ENCODE data around the gene SOWAHC. TPM values are rescaled to one million over a fixed set of nuclear protein-coding genes. Genes with fewer than 3 reads are reported as not detected.

The SOWAHC gene
- total RNA-seq, 1 donor from 2014 or later = 9.4 TPM

DNA sequence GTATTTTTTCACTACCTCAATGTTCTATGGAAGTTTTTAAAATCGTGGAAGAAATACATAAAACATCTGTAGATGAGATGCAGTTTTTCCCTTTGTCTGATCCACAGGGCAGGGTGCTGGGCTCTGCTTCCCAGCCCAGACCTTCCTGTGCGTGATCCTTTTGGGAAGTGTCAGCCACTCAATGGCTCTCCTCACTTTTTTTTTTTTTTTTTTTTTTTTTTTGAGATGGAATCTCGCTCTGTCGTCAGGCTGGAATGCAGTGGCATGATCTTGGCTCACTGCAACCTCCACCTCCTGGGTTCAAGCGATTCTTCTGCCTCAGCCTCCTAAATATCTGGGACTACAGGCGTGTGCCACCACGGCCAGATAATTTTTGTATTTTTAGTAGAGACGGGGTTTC lies 32.8 kb downstream of the SOWAHC start:
- Histone ChIP-seq H3K4me3 (ENCODE audit: low read length in 3 of 3) (no peak overlapping the region), H3K27me3 (ENCODE audit: control insufficient read depth in 3 of 3, insufficient read depth in 3 of 3, low read length in 3 of 3) (no peaks in the 10 kb centered on the region), H3K27ac (ENCODE audit: low read depth, low read length) (no peak overlapping the region), H3K9ac (ENCODE audit: low read depth in 1 of 3, low read length in 3 of 3) (no peak overlapping the region), H3K9me3 (ENCODE audit: control insufficient read depth in 3 of 3, low read length in 3 of 3) (no peaks in the 10 kb centered on the region), H3K36me3 (ENCODE audit: control insufficient read depth in 3 of 3, insufficient read depth in 3 of 3, low read length in 3 of 3) (no peaks in the 10 kb centered on the region), H3K4me1 (ENCODE audit: control insufficient read depth in 3 of 3, insufficient read depth in 3 of 3, low read length in 3 of 3) (peaks cover 0 to 4% (median 2%) of the 10 kb centered on the region in 3 donors)

DNA sequence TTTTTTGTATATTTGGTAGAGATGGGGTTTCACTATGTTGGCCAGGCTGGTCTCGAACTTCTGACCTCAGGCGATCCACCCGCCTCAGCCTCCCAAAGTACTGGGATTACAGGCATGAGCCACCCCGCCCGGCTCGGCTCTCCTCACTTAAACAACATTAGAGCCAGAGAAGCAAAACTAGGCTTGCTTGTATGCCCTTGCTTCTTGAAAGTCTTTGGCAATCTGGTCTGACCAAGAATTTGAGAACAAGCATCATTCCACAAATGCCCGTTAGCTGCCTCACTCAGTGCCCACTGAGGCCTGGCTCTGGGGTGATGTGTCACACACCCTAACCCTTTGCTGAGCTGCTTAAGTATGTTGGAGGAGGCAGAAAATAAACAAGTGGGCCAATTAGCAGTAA lies 33.5 kb downstream of the SOWAHC start:
- Histone ChIP-seq H3K4me3 (ENCODE audit: low read length in 3 of 3) (no peak overlapping the region), H3K9me3 (ENCODE audit: control insufficient read depth in 3 of 3, low read length in 3 of 3) (no peaks in the 10 kb centered on the region), H3K9ac (ENCODE audit: low read depth in 1 of 3, low read length in 3 of 3) (no peak overlapping the region)

DNA sequence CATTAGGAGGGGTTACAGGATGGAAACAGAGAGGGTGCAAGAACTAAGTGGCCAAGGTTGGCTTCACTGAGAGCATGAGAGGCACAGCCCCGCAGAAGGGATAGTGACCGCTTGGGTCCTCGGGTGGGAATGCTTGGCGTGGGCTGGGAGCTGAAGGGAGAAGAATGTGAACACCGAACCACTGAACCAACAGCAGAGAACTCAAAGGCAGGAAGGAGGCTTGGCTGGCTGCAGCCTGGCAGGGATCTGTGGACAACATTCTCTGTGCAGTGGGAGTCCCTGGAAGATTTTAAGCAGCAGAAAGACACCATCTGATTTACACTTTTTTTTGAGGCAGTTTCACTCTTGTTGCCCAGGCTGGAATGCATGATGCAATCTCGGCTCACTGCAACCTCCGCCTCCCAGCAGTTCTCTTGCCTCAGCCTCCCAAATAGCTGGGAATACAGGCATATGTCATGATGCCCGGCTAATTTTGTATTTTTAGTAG lies 33.9 kb downstream of the SOWAHC start:
- no peaks in the 10 kb centered on the region for H3K9me3 ChIP-seq (ENCODE audit: control insufficient read depth in 3 of 3, low read length in 3 of 3)
- peaks cover 0 to 4% (median 2%) of the 10 kb centered on the region in 3 donors for H3K4me1 ChIP-seq (ENCODE audit: control insufficient read depth in 3 of 3, insufficient read depth in 3 of 3, low read length in 3 of 3)
- no peak overlapping the region for H3K27ac ChIP-seq (ENCODE audit: low read depth, low read length)
- no peak overlapping the region for H3K9ac ChIP-seq (ENCODE audit: low read depth in 1 of 3, low read length in 3 of 3)
- no peak overlapping the region for H3K4me3 ChIP-seq (ENCODE audit: low read length in 3 of 3)
- no peaks in the 10 kb centered on the region for H3K36me3 ChIP-seq (ENCODE audit: control insufficient read depth in 3 of 3, insufficient read depth in 3 of 3, low read length in 3 of 3)
- H3K27me3 ChIP-seq (ENCODE audit: control insufficient read depth in 3 of 3, insufficient read depth in 3 of 3, low read length in 3 of 3) = no peaks in the 10 kb centered on the region

More for the DNA sequence above, 33.5 kb downstream of the SOWAHC start:
- no peak overlapping the region for H3K27ac ChIP-seq (ENCODE audit: low read depth, low read length)
- H3K27me3 ChIP-seq (ENCODE audit: control insufficient read depth in 3 of 3, insufficient read depth in 3 of 3, low read length in 3 of 3) = no peaks in the 10 kb centered on the region
- peaks cover 0 to 4% (median 2%) of the 10 kb centered on the region in 3 donors for H3K4me1 ChIP-seq (ENCODE audit: control insufficient read depth in 3 of 3, insufficient read depth in 3 of 3, low read length in 3 of 3)
- H3K36me3 ChIP-seq (ENCODE audit: control insufficient read depth in 3 of 3, insufficient read depth in 3 of 3, low read length in 3 of 3) = no peaks in the 10 kb centered on the region

DNA sequence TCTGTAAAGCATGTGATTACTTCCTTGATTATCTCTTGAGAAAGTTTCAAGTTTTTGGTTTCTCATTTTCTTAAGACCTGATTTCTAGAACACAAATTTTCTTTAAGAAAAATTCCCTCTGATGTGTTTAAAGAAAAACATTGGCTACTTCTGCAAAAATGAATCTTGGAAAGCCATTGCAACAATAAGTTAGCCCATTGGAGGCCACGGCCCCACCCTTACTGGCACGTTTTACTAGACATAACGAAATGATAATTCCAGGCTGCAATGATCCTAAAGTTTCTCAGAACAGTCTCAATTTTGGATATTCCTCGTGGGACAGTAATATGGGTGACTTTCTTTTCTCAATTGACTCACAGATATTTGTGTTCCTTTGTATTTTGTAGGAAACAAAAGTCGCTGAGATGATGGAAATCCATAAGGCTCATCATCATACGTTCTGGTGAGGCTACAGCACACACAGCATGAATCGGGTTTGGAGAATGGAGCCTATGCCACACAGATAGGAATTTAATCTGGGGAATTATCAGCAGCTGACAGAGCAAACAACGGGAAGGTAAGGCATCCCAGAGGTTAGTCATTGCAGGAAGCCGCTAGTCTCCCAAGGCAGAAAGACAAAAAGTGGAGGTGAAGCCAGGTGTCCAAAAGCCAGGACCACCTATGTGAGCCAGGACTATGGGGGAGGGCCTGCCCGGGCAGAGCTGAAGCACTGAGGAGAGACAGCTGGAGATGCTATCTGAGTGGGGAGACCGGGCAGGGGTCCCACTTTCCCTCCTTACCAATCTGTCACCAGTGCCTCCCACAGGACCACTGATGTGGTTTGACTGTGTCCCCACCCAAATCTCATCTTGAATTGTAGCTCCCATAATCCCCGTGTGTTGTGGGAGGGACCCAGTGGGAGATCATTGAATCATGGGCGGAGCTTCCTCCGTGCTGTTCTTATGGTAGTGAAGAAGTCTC lies 35.9 kb downstream of the SOWAHC start:
- H3K9ac ChIP-seq (ENCODE audit: low read depth in 1 of 3, low read length in 3 of 3) = no peak overlapping the region
- H3K4me1 ChIP-seq (ENCODE audit: control insufficient read depth in 3 of 3, insufficient read depth in 3 of 3, low read length in 3 of 3) = no peaks in the 10 kb centered on the region
- H3K27me3 ChIP-seq (ENCODE audit: control insufficient read depth in 3 of 3, insufficient read depth in 3 of 3, low read length in 3 of 3) = no peaks in the 10 kb centered on the region
- no peaks in the 10 kb centered on the region for H3K36me3 ChIP-seq (ENCODE audit: control insufficient read depth in 3 of 3, insufficient read depth in 3 of 3, low read length in 3 of 3)
- no peaks in the 10 kb centered on the region for H3K9me3 ChIP-seq (ENCODE audit: control insufficient read depth in 3 of 3, low read length in 3 of 3)
- no peak overlapping the region for H3K4me3 ChIP-seq (ENCODE audit: low read length in 3 of 3)
- no peak overlapping the region for H3K27ac ChIP-seq (ENCODE audit: low read depth, low read length)

DNA sequence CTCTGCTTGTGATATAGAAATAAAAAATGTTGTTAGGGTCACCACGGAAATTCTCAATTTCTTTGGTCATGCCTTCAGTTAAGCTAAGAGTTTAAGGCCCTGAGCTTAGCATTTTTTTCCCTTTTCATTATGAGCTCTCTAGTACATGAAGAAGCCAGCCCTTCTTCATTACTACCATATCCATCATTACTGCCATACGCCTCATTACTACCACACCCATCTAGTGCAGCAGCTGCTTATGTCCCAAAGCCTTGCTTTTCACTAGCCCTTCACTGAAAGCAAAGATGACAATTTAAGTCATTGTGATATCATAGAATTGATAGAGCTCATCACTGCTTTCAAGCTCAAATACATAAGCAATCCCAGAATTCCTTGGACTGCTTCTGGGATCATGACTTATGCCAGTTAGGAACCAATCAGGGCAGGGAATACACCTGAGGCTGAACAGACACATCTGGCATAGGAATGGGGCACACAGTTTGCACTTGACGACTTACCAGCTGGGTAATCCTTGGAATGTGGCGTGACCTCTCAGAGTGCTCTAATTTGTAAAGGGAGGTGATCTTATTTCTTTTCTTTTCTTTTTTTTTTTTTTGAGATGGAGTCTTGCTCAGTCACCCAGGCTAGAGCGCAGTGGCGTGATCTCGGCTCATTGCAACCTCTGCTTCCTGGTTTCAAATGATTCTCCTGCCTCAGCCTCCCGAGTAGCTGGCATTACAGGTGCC lies 40.3 kb downstream of the SOWAHC start:
- no peaks in the 10 kb centered on the region for H3K27me3 ChIP-seq (ENCODE audit: control insufficient read depth in 3 of 3, insufficient read depth in 3 of 3, low read length in 3 of 3)
- H3K27ac ChIP-seq (ENCODE audit: low read depth, low read length) = no peak overlapping the region
- H3K9me3 ChIP-seq (ENCODE audit: control insufficient read depth in 3 of 3, low read length in 3 of 3) = no peaks in the 10 kb centered on the region
- no peak overlapping the region for H3K9ac ChIP-seq (ENCODE audit: low read depth in 1 of 3, low read length in 3 of 3)
- H3K4me3 ChIP-seq (ENCODE audit: low read length in 3 of 3) = no peak overlapping the region
- no peaks in the 10 kb centered on the region for H3K36me3 ChIP-seq (ENCODE audit: control insufficient read depth in 3 of 3, insufficient read depth in 3 of 3, low read length in 3 of 3)
- no peaks in the 10 kb centered on the region for H3K4me1 ChIP-seq (ENCODE audit: control insufficient read depth in 3 of 3, insufficient read depth in 3 of 3, low read length in 3 of 3)

DNA sequence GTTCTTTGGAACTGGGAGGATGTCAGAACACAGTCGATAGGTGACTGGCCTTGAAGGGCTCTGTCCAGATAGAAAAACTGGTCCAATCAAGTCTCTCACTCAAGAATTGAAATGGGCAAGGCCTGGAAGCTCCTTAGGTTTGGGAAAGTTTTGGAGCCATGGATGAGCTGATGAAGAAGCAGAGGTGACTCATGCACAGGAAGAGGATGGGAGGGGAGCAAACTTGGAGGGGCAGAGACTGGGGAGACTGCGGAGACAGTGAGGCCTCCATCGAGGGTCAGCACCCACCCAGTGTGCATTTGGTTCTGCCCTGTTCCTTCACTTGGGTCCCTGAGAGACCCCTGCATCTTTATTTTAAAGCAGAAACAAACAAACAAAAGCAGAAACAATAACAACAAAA lies 41.1 kb downstream of the SOWAHC start:
- Histone ChIP-seq H3K36me3 (ENCODE audit: control insufficient read depth in 3 of 3, insufficient read depth in 3 of 3, low read length in 3 of 3) (no peaks in the 10 kb centered on the region), H3K27ac (ENCODE audit: low read depth, low read length) (no peak overlapping the region), H3K27me3 (ENCODE audit: control insufficient read depth in 3 of 3, insufficient read depth in 3 of 3, low read length in 3 of 3) (no peaks in the 10 kb centered on the region), H3K4me1 (ENCODE audit: control insufficient read depth in 3 of 3, insufficient read depth in 3 of 3, low read length in 3 of 3) (no peaks in the 10 kb centered on the region), H3K4me3 (ENCODE audit: low read length in 3 of 3) (no peak overlapping the region), H3K9ac (ENCODE audit: low read depth in 1 of 3, low read length in 3 of 3) (no peak overlapping the region), H3K9me3 (ENCODE audit: control insufficient read depth in 3 of 3, low read length in 3 of 3) (no peaks in the 10 kb centered on the region)

DNA sequence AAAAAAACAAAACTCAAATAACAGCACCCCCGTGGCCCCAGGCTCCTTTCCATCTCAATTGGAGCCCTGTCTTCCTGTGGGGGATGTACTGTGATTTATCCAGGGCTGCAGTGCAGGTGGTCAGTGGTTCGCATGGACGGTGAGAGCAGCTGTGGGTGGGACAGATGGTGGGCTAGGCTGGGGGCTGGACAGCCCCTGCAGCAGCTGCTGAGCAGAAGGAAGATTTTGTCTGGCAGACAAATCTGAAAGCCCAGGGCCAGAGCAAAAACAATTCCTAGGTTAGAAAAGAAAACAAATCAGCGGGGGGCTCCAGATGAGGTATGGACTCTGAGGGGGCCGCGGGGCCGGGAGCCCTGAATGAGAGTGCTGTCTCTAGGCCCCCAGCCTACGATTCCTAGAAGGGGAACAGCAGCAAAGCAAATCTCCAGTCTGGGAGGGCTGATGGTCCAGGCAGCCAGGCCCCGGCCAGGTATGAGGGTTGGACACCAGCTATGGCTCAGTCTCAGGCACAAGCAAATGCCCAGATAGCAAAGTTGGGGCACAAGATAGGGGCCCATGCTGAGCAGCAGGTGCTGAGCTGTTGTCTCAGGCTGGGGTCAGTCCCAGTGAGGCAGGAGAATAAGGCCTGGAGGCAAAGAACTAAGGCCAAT lies 45.4 kb downstream of the SOWAHC start:
- Histone ChIP-seq H3K27ac (ENCODE audit: low read depth, low read length) (no peak overlapping the region), H3K9ac (ENCODE audit: low read depth in 1 of 3, low read length in 3 of 3) (no peak overlapping the region), H3K4me3 (ENCODE audit: low read length in 3 of 3) (no peak overlapping the region), H3K9me3 (ENCODE audit: control insufficient read depth in 3 of 3, low read length in 3 of 3) (no peaks in the 10 kb centered on the region), H3K4me1 (ENCODE audit: control insufficient read depth in 3 of 3, insufficient read depth in 3 of 3, low read length in 3 of 3) (peaks cover 0 to 9% (median 3%) of the 10 kb centered on the region in 3 donors), H3K27me3 (ENCODE audit: control insufficient read depth in 3 of 3, insufficient read depth in 3 of 3, low read length in 3 of 3) (no peaks in the 10 kb centered on the region), H3K36me3 (ENCODE audit: control insufficient read depth in 3 of 3, insufficient read depth in 3 of 3, low read length in 3 of 3) (no peaks in the 10 kb centered on the region)

DNA sequence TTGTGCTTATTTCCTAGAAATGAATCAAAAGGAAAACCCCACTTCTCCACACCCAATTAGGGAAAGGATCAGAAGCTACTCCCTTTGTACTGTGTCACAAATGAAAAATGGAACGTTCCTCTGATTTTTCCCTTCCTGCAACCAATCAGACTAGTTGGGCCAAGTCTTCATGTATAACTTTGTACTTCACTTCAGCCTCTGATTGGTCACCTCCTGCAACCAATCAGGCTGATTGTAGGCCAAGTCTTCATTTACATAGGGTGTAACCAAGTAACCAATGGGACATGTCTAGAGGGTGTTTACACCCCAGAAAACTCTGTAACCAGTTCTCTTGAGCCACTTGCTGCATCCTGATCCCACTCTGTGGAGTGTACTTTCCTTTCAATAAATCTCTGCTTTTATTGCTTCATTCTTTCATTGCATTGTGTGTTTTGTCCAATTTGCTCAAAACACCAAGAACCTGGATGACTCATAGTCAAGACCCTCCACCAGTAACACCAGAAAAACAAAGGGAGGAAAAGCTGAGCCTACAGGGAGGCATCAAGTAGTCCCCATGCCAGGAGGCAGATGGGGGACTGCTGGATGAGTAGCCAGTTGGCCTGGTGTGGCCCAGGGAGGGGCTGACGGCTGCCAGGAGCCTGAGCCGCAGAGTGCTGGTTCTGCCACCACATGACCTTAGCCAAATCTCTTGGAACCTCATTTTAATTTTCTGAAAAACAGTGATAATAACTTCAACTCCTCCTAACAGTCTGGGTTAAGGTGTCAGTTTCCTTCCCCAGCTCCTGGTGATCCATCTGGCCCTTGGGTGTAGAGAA lies 46.1 kb downstream of the SOWAHC start:
- Histone ChIP-seq H3K36me3 (ENCODE audit: control insufficient read depth in 3 of 3, insufficient read depth in 3 of 3, low read length in 3 of 3) (no peaks in the 10 kb centered on the region), H3K4me1 (ENCODE audit: control insufficient read depth in 3 of 3, insufficient read depth in 3 of 3, low read length in 3 of 3) (peaks cover 0 to 9% (median 3%) of the 10 kb centered on the region in 3 donors), H3K9me3 (ENCODE audit: control insufficient read depth in 3 of 3, low read length in 3 of 3) (no peaks in the 10 kb centered on the region), H3K27ac (ENCODE audit: low read depth, low read length) (no peak overlapping the region), H3K9ac (ENCODE audit: low read depth in 1 of 3, low read length in 3 of 3) (no peak overlapping the region), H3K27me3 (ENCODE audit: control insufficient read depth in 3 of 3, insufficient read depth in 3 of 3, low read length in 3 of 3) (no peaks in the 10 kb centered on the region), H3K4me3 (ENCODE audit: low read length in 3 of 3) (no peak overlapping the region)

DNA sequence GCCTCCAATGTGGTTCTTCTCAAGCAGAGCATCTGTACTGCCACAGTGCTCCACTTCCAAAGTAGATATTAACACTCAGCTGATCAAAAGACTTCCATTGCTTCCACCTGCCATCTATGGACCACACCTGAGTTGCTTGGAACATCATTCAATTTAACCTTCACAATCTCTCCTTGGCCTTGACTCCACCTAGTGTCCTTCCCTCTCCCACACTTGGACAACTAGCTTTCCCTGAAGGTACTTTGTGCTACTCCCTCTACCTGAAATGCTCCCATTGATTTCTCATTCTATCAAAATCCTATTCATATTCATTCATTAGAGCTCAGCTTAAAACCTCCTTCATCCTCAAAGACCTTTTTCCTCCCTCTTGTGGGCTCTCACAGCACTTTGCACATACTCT lies 48.7 kb downstream of the SOWAHC start:
- Histone ChIP-seq H3K9me3 (ENCODE audit: control insufficient read depth in 3 of 3, low read length in 3 of 3) (no peaks in the 10 kb centered on the region), H3K4me3 (ENCODE audit: low read length in 3 of 3) (no peak overlapping the region), H3K4me1 (ENCODE audit: control insufficient read depth in 3 of 3, insufficient read depth in 3 of 3, low read length in 3 of 3) (peaks cover 0 to 9% (median 3%) of the 10 kb centered on the region in 3 donors), H3K27me3 (ENCODE audit: control insufficient read depth in 3 of 3, insufficient read depth in 3 of 3, low read length in 3 of 3) (no peaks in the 10 kb centered on the region), H3K36me3 (ENCODE audit: control insufficient read depth in 3 of 3, insufficient read depth in 3 of 3, low read length in 3 of 3) (no peaks in the 10 kb centered on the region), H3K27ac (ENCODE audit: low read depth, low read length) (no peak overlapping the region), H3K9ac (ENCODE audit: low read depth in 1 of 3, low read length in 3 of 3) (no peak overlapping the region)

All from skeletal muscle tissue (tissue), 4 donors.